Lung (tissue), 12 donors: Measurements from ENCODE around the gene ZFAND3. TPM values are rescaled to one million over a fixed set of nuclear protein-coding genes. Genes with fewer than 3 reads are reported as not detected.

Experiments
- ATAC-seq: fragments of 200-7000 bp; cut with Tn5 transposase; one replicate; pipeline ENCODE4 v1.9.1; 2020; ENCODE audit warnings: moderate number of reproducible peaks; ENCODE audit not compliant: insufficient read depth, low FRiP score
- DNase-seq, 3 donors: peaks; one replicate each; pipeline ENCODE4 v3.0.0-alpha.2; 2013 to 2017
- H3K27ac ChIP-seq, 2 donors: one replicate each; pipeline ENCODE4 v1.5.1; 2013; ENCODE audit warnings: mild to moderate bottlenecking in 2 of 2, moderate library complexity in 2 of 2, control low read depth in 1 of 2, inconsistent platforms in 1 of 2, low read depth in 1 of 2, low read length in 1 of 2
- H3K27me3 ChIP-seq, 3 donors: one replicate each; pipeline ENCODE4 v1.5.1; 2013; ENCODE audit warnings: low read length in 2 of 3; ENCODE audit not compliant: control insufficient read depth in 3 of 3, insufficient read depth in 3 of 3
- H3K36me3 ChIP-seq, 4 donors: one replicate each; pipeline ENCODE4 v1.5.1; 2013; ENCODE audit warnings: low read length in 4 of 4, mild to moderate bottlenecking in 1 of 4, moderate library complexity in 1 of 4; ENCODE audit not compliant: control insufficient read depth in 4 of 4, insufficient read depth in 4 of 4
- H3K4me1 ChIP-seq, 5 donors: one replicate each; pipeline ENCODE4 v1.5.1; 2013; ENCODE audit warnings: low read length in 5 of 5, mild to moderate bottlenecking in 2 of 5, moderate library complexity in 1 of 5; ENCODE audit not compliant: control insufficient read depth in 5 of 5, insufficient read depth in 5 of 5
- H3K4me3 ChIP-seq: one replicate; pipeline ENCODE4 v1.5.1; 2013; ENCODE audit warnings: mild to moderate bottlenecking, control low read depth, moderate library complexity
- H3K9ac ChIP-seq, 2 donors: one replicate each; pipeline ENCODE4 v1.5.1; 2013; ENCODE audit warnings: low read length in 2 of 2, control low read depth in 1 of 2; ENCODE audit not compliant: insufficient read depth in 1 of 2
- H3K9me3 ChIP-seq, 4 donors: one replicate each; pipeline ENCODE4 v1.5.1; 2013; ENCODE audit warnings: low read length in 3 of 4, mild to moderate bottlenecking in 1 of 4, moderate library complexity in 1 of 4; ENCODE audit not compliant: control insufficient read depth in 4 of 4, insufficient read depth in 3 of 4
- CTCF ChIP-seq: IDR thresholded peaks from 2 replicates; pipeline ENCODE4 v1.5.1; 2012; ENCODE audit warnings: mild to moderate bottlenecking; ENCODE audit errors: control extremely low read depth, extremely low read depth
- WGBS, 2 donors: extraction: QIAGEN DNeasy Blood & Tissue Kit; methylation state at CpG; one replicate each; pipeline ENCODE4 v1.1.7; 2013; 5-methylcytosine and 5-hydroxymethylcytosine counted together
- polyA plus RNA-seq, 2 donors: library from polyadenylated mRNA; stranded (reverse); fragments of 200-250 nt; gene quantifications; one replicate each; pipeline ENCODE4 v1.2.1, GENCODE V29; 2013
- total RNA-seq, 2 donors: library from RNA; depleted of rRNA in 1 of 2; stranded (reverse); fragments of >200 nt in 1 of 2; gene quantifications; one replicate each; pipeline ENCODE4 v1.2.1, GENCODE V29; 2014 to 2021
- donor health status: control.
- donor health status: control.
- donor health status: Bipolar disorder and iron deficiency.
- donor health status: healthy.
- donor health status: DM: yes; HTN: yes; CAD: no.

ZFAND3 gene
- total and polyA plus RNA-seq, 4 donors: 27.6 to 63.6 (median 51.3) TPM

- Histone ChIP-seq H3K4me1 (peaks cover 0 to 9% (median 5%) of the 10 kb centered on the region in 5 donors), H3K27me3 (no peaks in the 10 kb centered on the region), H3K9ac (no peak overlapping the region), H3K4me3 (no peak overlapping the region), H3K9me3 (peaks cover 0 to 2% (median under 1%) of the 10 kb centered on the region in 4 donors), H3K36me3 (peaks cover 0 to 3% (median 0%) of the 10 kb centered on the region in 4 donors), H3K27ac (no peak overlapping the region)
- no peak for DNase-seq
- no peak for ATAC-seq
- no peak for TF ChIP-seq CTCF
- WGBS, 2 donors: 96 to 97% methylated on average over 1 of the region's 1 CpG
Measured at GRCh38 chr6:38022688-38023087, 203.2 kb downstream of the ZFAND3 start.

- Histone ChIP-seq H3K27ac (no peak overlapping the region), H3K27me3 (no peaks in the 10 kb centered on the region), H3K4me1 (peaks cover 0 to 15% (median 6%) of the 10 kb centered on the region in 5 donors), H3K36me3 (peaks cover 0 to 3% (median 0%) of the 10 kb centered on the region in 4 donors), H3K9me3 (peaks cover 0 to 2% (median under 1%) of the 10 kb centered on the region in 4 donors), H3K9ac (no peak overlapping the region), H3K4me3 (no peak overlapping the region)
- ATAC-seq (no peak), DNase-seq (no peak)
- no peak for TF ChIP-seq CTCF
Measured at GRCh38 chr6:38024908-38025307, 205.4 kb downstream of the ZFAND3 start.

DNA sequence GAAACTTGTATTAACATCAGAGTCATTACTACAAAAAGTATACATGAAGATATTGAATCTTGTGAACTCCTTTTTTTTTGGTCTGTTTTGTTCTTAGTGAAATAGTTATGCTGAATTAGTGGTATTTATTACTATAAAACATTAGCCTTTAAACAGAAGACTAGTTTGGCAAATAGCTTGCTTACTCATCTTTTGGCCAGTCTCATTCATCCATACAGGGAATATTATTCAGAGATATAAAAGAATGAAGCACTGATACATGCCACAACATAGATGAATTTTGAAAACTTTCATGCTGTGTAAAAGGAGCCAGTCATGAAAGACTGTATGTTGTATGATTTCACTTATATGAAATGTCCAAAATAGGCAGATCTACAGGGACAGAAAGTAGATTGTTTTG lies 205.9 kb downstream of the ZFAND3 start:
- no peak for ATAC-seq
- no peaks in the 10 kb centered on the region for H3K27me3 ChIP-seq
- H3K36me3 ChIP-seq: peaks cover 0 to 3% (median 0%) of the 10 kb centered on the region in 4 donors
- no peak overlapping the region for H3K4me3 ChIP-seq
- H3K9ac ChIP-seq: no peak overlapping the region
- peaks cover 0 to 15% (median 6%) of the 10 kb centered on the region in 5 donors for H3K4me1 ChIP-seq
- DNase-seq: no peak
- H3K27ac ChIP-seq: no peak overlapping the region
- peaks cover 0 to 2% (median under 1%) of the 10 kb centered on the region in 4 donors for H3K9me3 ChIP-seq
- TF ChIP-seq CTCF: no peak
